Naive thymus-derived CD4-positive, alpha-beta T cell (primary cell): Measurements from ENCODE around the gene USF3. TPM values are rescaled to one million over a fixed set of nuclear protein-coding genes. Genes with fewer than 3 reads are reported as not detected.
A peak's percentile ranks its signal among the peaks of the same experiment; 100 is the strongest.

Source experiments
- ATAC-seq: fragments of 150-1000 bp; cut with Tn5 transposase; 2 replicates; pipeline ENCODE4 v1.10.0; 2021; ENCODE audit warnings: mild to moderate bottlenecking, moderate library complexity
- CTCF ChIA-PET: fragments of 350-600 bp; sonication (Branson Sonifier 250); formaldehyde crosslinking; loops from one replicate; lab custom pipeline; 2021; ENCODE audit warnings: antibody characterized with exemption; lab: Charles Lee
- POLR2A ChIA-PET: fragments of 350-600 bp; sonication (Branson Sonifier 250); formaldehyde crosslinking; loops from one replicate; lab custom pipeline; 2021; ENCODE audit warnings: antibody characterized with exemption, inconsistent platforms; lab: Charles Lee
- DNase-seq, 9 donors: peaks; one replicate each; pipeline versions ENCODE4 v3.0.0 to v3.0.0-alpha.2; 2020 to 2022; ENCODE audit warnings: mixed read lengths in 1 of 9
- H3K27ac ChIP-seq: one replicate; pipeline ENCODE4 v1.7.0; 2013; ENCODE audit warnings: mild to moderate bottlenecking, low read depth, low read length, moderate library complexity
- H3K27me3 ChIP-seq, 2 donors: one replicate each; pipeline ENCODE4 v1.7.0; 2013; ENCODE audit warnings: low read length in 2 of 2, mild to moderate bottlenecking in 2 of 2, moderate library complexity in 2 of 2; ENCODE audit not compliant: control insufficient read depth in 2 of 2, insufficient read depth in 2 of 2
- H3K36me3 ChIP-seq, 3 experiments: 1 replicate in 2 of 3; 2 replicates in 1 of 3; pipeline ENCODE4 v1.7.0; 2013; ENCODE audit warnings: low read length in 3 of 3, mild to moderate bottlenecking in 3 of 3, moderate library complexity in 1 of 3; ENCODE audit not compliant: insufficient read depth in 3 of 3, control insufficient read depth in 2 of 3
- H3K4me1 ChIP-seq, 2 donors: one replicate each; pipeline ENCODE4 v1.7.0; 2013; ENCODE audit warnings: low read length in 2 of 2, mild to moderate bottlenecking in 2 of 2, moderate library complexity in 1 of 2; ENCODE audit not compliant: control insufficient read depth in 2 of 2, insufficient read depth in 2 of 2
- H3K4me3 ChIP-seq: 2 replicates; pipeline ENCODE4 v1.7.0; 2013; ENCODE audit warnings: mild to moderate bottlenecking, low read length
- H3K9me3 ChIP-seq, 3 experiments: 1 replicate in 2 of 3; 2 replicates in 1 of 3; pipeline ENCODE4 v1.7.0; 2013; ENCODE audit warnings: low read length in 3 of 3; ENCODE audit not compliant: control insufficient read depth in 2 of 3
- H3K27ac Mint-ChIP-seq, 9 donors: one replicate each; pipeline ENCODE4 v1.8.0; 2020 to 2022; ENCODE audit warnings: mixed read lengths in 9 of 9, mild to moderate bottlenecking in 8 of 9, moderate library complexity in 5 of 9, inconsistent platforms in 2 of 9
- H3K27me3 Mint-ChIP-seq, 5 donors: one replicate each; pipeline ENCODE4 v1.8.0; 2021 to 2022; ENCODE audit warnings: mixed read lengths in 5 of 5, mild to moderate bottlenecking in 1 of 5
- H3K36me3 Mint-ChIP-seq, 5 donors: one replicate each; pipeline ENCODE4 v1.8.0; 2020 to 2022; ENCODE audit warnings: mixed read lengths in 5 of 5, mild to moderate bottlenecking in 3 of 5, inconsistent platforms in 1 of 5
- H3K4me1 Mint-ChIP-seq, 7 donors: one replicate each; pipeline ENCODE4 v1.8.0; 2020 to 2022; ENCODE audit warnings: mixed read lengths in 7 of 7, mild to moderate bottlenecking in 3 of 7, inconsistent platforms in 1 of 7
- H3K4me3 Mint-ChIP-seq, 10 donors: one replicate each; pipeline ENCODE4 v1.8.0; 2020 to 2022; ENCODE audit warnings: mild to moderate bottlenecking in 10 of 10, mixed read lengths in 10 of 10, moderate library complexity in 6 of 10, inconsistent platforms in 2 of 10
- H3K9me3 Mint-ChIP-seq, 11 donors: one replicate each; pipeline ENCODE4 v1.8.0; 2020 to 2022; ENCODE audit warnings: mixed read lengths in 11 of 11, mild to moderate bottlenecking in 4 of 11, inconsistent platforms in 1 of 11, moderate library complexity in 1 of 11
- intact Hi-C, 2 donors: fragments of 100-400 bp; cut with micrococcal nuclease; formaldehyde crosslinking; loops; one replicate each; pipeline ENCODE4 v1.15.1; 2023
- polyA plus RNA-seq, 2 donors: library from polyadenylated mRNA; unstranded; fragments of 300-500 nt; fragmentation: Illumina TruSeq; gene quantifications; one replicate each; pipeline ENCODE4 v1.2.3, GENCODE V29; 2021
- total RNA-seq, 6 experiments: library from RNA in 5 of 6; stranded (reverse) in 5 of 6; gene quantifications; 1 replicate in 5 of 6; 2 replicates in 1 of 6; pipeline ENCODE4 v1.2.3 and lab custom pipeline; 2021 to 2026

Gene USF3
- total and polyA plus RNA-seq, 7 experiments from 2014 or later = 3.3 to 31.8 (median 22.6) TPM

DNA sequence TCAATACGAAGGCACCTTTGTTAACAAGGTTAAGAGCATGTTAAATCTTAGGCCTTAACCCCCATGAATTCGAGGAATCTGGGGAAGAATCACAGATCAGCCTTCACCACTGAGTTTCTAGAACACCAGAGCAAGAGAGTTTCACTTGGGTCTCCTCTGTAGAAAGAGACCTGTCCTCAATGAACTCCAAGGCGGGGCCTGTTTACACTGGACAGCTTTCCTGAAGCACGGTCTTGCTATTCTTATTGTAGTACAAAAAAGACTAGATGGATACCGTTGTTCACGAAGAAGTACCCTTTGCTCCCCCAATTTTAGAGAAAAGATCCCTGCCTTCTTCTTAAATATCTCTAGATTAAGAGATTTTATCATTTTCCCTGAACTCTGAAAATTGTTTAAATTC, 64.9 kb downstream of the USF3 start:
- no peaks in the 10 kb centered on the region for H3K27me3 ChIP-seq
- H3K4me3 ChIP-seq = no peak overlapping the region
- H3K27me3 Mint-ChIP-seq = no peaks in the 10 kb centered on the region
- peak overlapping the region in 5 of 9 donors; percentile 34 to 82 (median 58) for H3K27ac Mint-ChIP-seq
- POLR2A ChIA-PET = interaction anchor here (1.1 kb wide), 1 partner anchor 9 kb away, joined by 4 read pairs; no protein-coding TSS in a partner anchor
- peaks cover 4 to 47% (median 9%) of the 10 kb centered on the region in 5 donors for H3K36me3 Mint-ChIP-seq
- CTCF ChIA-PET = interaction anchor here (1.5 kb wide), 1 partner anchor 9 kb away, joined by 15 read pairs; no protein-coding TSS in a partner anchor
- H3K9me3 ChIP-seq = no peaks in the 10 kb centered on the region
- no peak overlapping the region for H3K4me3 Mint-ChIP-seq
- no peaks in the 10 kb centered on the region for H3K9me3 Mint-ChIP-seq
- no peak overlapping the region for H3K27ac ChIP-seq
- no peak for ATAC-seq
- DNase-seq = no peak
- intact Hi-C loops = no loop called here
- no peaks in the 10 kb centered on the region for H3K4me1 ChIP-seq
- H3K4me1 Mint-ChIP-seq = peaks cover 0 to 4% (median 0%) of the 10 kb centered on the region in 7 donors
- peaks cover 0 to 32% (median 9%) of the 10 kb centered on the region in 3 experiments for H3K36me3 ChIP-seq

DNA sequence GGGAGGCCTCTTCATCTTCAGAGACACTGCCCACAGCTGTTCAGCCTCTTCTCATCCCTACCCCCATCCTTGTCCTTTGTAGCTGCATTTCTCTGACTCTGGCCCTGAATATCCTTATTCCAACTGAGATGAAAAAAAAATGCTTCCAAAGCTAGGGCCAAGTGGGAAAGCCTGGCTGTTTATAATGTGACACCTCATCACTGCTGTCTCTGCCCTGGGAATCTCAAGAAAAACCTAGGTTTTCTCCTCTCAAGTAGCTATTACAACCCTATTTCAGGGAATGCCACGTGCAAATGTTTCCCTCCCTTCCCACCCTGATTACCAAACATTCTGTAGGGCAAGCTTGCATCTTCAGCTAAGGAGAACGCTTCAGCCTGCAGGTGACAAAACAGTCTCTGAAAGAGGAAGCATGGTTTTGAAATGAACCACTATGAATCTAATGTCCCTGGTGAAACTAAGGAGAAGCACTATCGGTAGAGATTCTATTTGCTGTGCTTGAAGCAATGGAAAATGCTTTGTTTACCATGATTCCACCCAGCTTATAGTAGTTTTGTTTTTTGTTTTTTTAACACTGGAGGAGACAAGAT, 65.4 kb downstream of the USF3 start:
- H3K4me1 Mint-ChIP-seq = peaks cover 0 to 7% (median 2%) of the 10 kb centered on the region in 7 donors
- H3K36me3 Mint-ChIP-seq = peaks cover 4 to 52% (median 15%) of the 10 kb centered on the region in 5 donors
- H3K36me3 ChIP-seq = peaks cover 0 to 36% (median 12%) of the 10 kb centered on the region in 3 experiments
- H3K27me3 Mint-ChIP-seq = no peaks in the 10 kb centered on the region
- H3K9me3 Mint-ChIP-seq = no peaks in the 10 kb centered on the region
- ChIA-PET POLR2A (interaction anchor here (0.6 to 1.1 kb wide), 2 partner anchors 9 to 99 kb away, joined by 3 to 4 read pairs; no protein-coding TSS in a partner anchor), CTCF (interaction anchor here (0.6 to 1.5 kb wide), 2 partner anchors 9 to 13 kb away, joined by 3 to 15 read pairs; no protein-coding TSS in a partner anchor)
- no peak overlapping the region for H3K4me3 Mint-ChIP-seq
- ATAC-seq (no peak), DNase-seq (no peak)
- H3K27ac ChIP-seq = no peak overlapping the region
- intact Hi-C loops = no loop called here
- H3K4me3 ChIP-seq = no peak overlapping the region
- H3K4me1 ChIP-seq = no peaks in the 10 kb centered on the region
- H3K27ac Mint-ChIP-seq = peak overlapping the region in 6 of 9 donors; percentile 34 to 82 (median 60)
- no peaks in the 10 kb centered on the region for H3K9me3 ChIP-seq
- no peaks in the 10 kb centered on the region for H3K27me3 ChIP-seq

DNA sequence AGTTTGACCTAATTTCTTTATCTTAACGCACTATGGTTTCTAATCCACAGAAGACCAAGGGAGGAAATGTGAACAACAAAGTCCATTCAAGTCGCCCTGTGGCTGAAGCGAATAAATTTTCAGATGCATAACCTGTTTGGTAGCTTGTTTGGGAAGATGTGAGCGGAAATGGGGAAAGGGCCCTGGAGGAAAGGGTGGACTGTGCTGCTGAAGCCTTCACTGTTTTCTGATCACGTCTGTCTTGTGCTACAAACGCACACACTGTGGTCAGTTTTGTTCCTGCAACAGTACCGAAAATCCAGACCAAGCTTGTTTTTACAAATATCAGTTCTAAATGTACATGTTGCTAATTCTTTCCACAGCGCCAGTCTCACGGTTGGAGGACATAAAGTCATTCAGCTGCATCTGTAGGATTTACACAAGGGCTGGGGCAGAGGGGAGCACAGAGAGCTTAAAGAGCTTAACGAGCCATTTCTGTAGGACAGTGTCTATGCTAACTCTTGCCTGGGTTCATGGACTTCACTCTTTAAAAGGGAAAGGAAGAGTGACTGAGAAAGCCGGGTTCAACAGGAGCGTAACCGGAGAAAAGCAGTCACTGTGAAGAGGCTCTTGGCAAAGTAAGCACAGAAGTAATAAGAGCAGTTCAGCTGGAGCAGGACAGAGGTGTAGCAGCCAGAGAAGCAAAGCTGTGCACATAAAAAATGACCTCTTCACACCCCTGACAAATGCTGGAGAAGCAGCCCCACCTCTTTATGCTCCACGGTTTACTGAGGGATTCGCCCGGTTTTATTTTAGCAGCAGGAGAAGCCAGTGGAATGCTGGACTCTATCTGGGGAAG, 66.6 kb downstream of the USF3 start:
- no peak overlapping the region for H3K4me3 Mint-ChIP-seq
- H3K27me3 Mint-ChIP-seq = no peaks in the 10 kb centered on the region
- CTCF ChIA-PET = no interaction called here

DNA sequence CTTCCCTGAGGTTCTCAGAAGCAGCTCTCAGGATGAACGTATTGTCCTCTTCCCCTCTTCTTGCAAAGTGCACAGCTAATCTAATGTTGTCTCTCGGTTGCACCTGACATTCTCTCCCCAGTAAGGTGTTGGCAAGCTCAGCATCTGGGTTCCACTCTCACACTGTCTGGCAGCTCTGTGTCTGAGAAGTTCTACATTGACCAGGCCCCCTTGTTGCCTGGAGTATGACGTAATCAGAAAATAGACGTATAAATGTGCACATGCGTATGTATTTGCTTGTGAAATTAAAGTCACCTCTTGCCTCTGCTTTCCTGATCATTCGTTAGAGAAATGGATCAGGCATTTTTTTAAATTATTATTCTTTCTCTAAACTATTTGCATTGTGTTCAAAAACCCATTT, 67.7 kb downstream of the USF3 start:
- Mint-ChIP-seq H3K4me1 (peaks cover 0 to 13% (median 4%) of the 10 kb centered on the region in 7 donors), H3K27ac (peak overlapping the region in 2 of 9 donors; percentile 3 to 8), H3K4me3 (no peak overlapping the region), H3K9me3 (no peaks in the 10 kb centered on the region), H3K36me3 (peaks cover 16 to 70% (median 27%) of the 10 kb centered on the region in 5 donors), H3K27me3 (no peaks in the 10 kb centered on the region)
- ATAC-seq = no peak
- Histone ChIP-seq H3K9me3 (no peaks in the 10 kb centered on the region), H3K27me3 (no peaks in the 10 kb centered on the region), H3K4me1 (no peaks in the 10 kb centered on the region), H3K4me3 (no peak overlapping the region), H3K36me3 (peaks cover 0 to 51% (median 12%) of the 10 kb centered on the region in 3 experiments), H3K27ac (no peak overlapping the region)
- POLR2A ChIA-PET = no interaction called here
- DNase-seq = no peak
- CTCF ChIA-PET = no interaction called here
- intact Hi-C loops = no loop called here

More for the DNA sequence above, 66.6 kb downstream of the USF3 start:
- intact Hi-C loops = no loop called here
- POLR2A ChIA-PET = no interaction called here
- Histone ChIP-seq H3K9me3 (no peaks in the 10 kb centered on the region), H3K27me3 (no peaks in the 10 kb centered on the region), H3K4me3 (no peak overlapping the region), H3K27ac (no peak overlapping the region), H3K4me1 (no peaks in the 10 kb centered on the region), H3K36me3 (peaks cover 0 to 41% (median 12%) of the 10 kb centered on the region in 3 experiments)
- Mint-ChIP-seq H3K9me3 (no peaks in the 10 kb centered on the region), H3K36me3 (peaks cover 9 to 62% (median 19%) of the 10 kb centered on the region in 5 donors), H3K27ac (peak overlapping the region in 3 of 9 donors; percentile 1 to 57 (median 45)), H3K4me1 (peaks cover 0 to 13% (median 4%) of the 10 kb centered on the region in 7 donors)
- ATAC-seq (no peak), DNase-seq (no peak)

DNA sequence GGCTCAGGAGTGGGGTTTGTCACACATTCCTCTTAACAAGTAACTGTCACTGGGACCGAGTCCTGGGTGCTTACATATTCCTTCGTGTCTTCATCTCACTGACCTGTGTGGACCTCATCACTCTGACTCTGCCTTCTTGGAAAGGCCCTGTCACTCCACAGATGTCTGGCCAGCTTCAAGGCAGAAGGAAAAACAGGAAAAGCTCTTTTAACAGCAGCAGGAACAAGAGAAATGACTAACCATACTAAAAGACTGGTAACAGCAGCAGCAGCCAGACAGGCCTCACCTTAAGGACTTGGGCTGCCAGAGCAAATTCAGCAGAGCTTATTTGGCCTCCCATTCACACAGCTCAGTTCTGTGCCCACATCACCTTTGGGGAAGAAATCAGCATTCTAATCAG, 68.1 kb downstream of the USF3 start:
- Mint-ChIP-seq H3K36me3 (peaks cover 16 to 71% (median 30%) of the 10 kb centered on the region in 5 donors), H3K27me3 (no peaks in the 10 kb centered on the region), H3K9me3 (no peaks in the 10 kb centered on the region), H3K4me3 (no peak overlapping the region), H3K4me1 (peaks cover 0 to 13% (median 4%) of the 10 kb centered on the region in 7 donors), H3K27ac (peak overlapping the region in 3 of 9 donors; percentile 8 to 52 (median 18))
- Histone ChIP-seq H3K9me3 (no peaks in the 10 kb centered on the region), H3K4me3 (no peak overlapping the region), H3K27me3 (no peaks in the 10 kb centered on the region), H3K27ac (no peak overlapping the region), H3K36me3 (peaks cover 0 to 56% (median 12%) of the 10 kb centered on the region in 3 experiments), H3K4me1 (no peaks in the 10 kb centered on the region)
- ATAC-seq = no peak
- intact Hi-C loops = no loop called here
- CTCF ChIA-PET = no interaction called here
- DNase-seq = no peak
- POLR2A ChIA-PET = interaction anchor here (0.6 kb wide), 1 partner anchor 26 kb away, joined by 3 read pairs; no protein-coding TSS in a partner anchor

DNA sequence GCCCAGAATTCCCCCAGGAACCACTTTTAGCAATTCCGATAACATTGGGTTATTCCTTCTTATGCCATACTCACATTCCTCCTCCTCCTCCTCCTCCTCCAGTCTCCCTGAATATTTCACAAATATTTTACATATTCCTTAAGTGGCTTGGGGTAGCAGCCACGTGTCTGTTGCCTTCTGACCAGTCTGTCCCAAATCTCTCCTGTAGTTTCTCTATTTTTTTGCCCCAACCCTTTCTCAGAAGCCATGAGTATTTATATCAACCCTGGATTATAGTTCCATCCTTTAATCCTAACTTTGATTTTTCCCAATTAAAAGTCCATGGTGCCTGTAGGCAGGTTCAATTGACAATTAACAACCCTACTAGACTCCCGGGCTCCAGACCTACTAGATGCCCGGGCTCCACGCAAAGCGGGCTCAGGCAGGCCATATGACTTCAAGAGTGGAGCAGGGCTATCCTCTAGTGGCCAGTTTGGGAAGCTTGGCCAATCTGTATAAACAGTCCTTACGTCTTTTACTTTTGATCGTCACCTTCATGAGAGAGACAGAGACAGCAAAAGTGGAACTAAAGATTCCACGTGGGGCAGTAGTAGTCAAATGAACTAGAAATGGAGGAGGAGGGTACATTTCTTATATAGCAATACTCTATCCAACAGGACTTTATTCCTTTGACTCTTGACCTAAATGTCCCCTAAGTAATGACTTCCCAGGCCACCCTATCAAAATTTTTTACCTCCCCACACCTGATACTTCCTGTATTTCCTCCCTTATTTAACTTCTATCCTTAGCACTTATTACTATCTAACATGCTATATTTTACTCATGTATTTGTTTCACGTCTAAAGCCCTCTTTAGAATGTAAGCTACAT, 69.7 kb downstream of the USF3 start:
- Histone ChIP-seq H3K4me1 (no peaks in the 10 kb centered on the region), H3K4me3 (no peak overlapping the region), H3K27ac (no peak overlapping the region), H3K9me3 (no peaks in the 10 kb centered on the region), H3K27me3 (no peaks in the 10 kb centered on the region), H3K36me3 (peaks cover 0 to 61% (median 12%) of the 10 kb centered on the region in 3 experiments)
- H3K27me3 Mint-ChIP-seq = no peaks in the 10 kb centered on the region
- H3K9me3 Mint-ChIP-seq = no peaks in the 10 kb centered on the region
- peaks cover 16 to 67% (median 34%) of the 10 kb centered on the region in 5 donors for H3K36me3 Mint-ChIP-seq
- POLR2A ChIA-PET = no interaction called here
- peak overlapping the region in 8 of 9 donors; percentile 9 to 80 (median 50) for H3K27ac Mint-ChIP-seq
- H3K4me3 Mint-ChIP-seq = no peak overlapping the region
- intact Hi-C loops = loop anchor here (1.0 to 2.0 kb wide), 2 partner anchors 131 to 132 kb away; no protein-coding TSS in a partner anchor
- peaks cover 0 to 13% (median 4%) of the 10 kb centered on the region in 7 donors for H3K4me1 Mint-ChIP-seq
- DNase-seq (peak in 2 of 9 donors; percentile 7 to 8), ATAC-seq (peak; percentile 86)
- CTCF ChIA-PET = no interaction called here
